Cardiac septum (tissue), 1 donor: ENCODE results near the gene ADGRG1. TPM values are rescaled to one million over a fixed set of nuclear protein-coding genes. Genes with fewer than 3 reads are reported as not detected.

Source experiments
- DNase-seq: peaks from one replicate; pipeline ENCODE4 v3.0.0-alpha.2; 2020; ENCODE audit warnings: low spot score
- intact Hi-C: fragments of 100-400 bp; cut with DNase I; formaldehyde crosslinking; loops from one replicate; pipeline ENCODE4 v1.14.0; 2022
- total RNA-seq: library from RNA; stranded (reverse); fragmentation: NEBNext Ultra II Directional; extraction: Animal tissue kit (Norgen Biotek cat#: 25700); gene quantifications from one replicate; pipeline ENCODE4 v1.2.1, GENCODE V29; 2021
- donor health status: DM: no; HTN: no; CAD: no.

ADGRG1 gene
- total RNA-seq, 1 donor from 2014 or later: 15.9 TPM

GRCh38 chr16:57675741-57676551 is 47.5 kb downstream of the ADGRG1 start:
- intact Hi-C loops: no loop called here

GRCh38 chr16:57676553-57677085 is 48.2 kb downstream of the ADGRG1 start:
- intact Hi-C loops: no loop called here
- DNase-seq: no peak

More at GRCh38 chr16:57675741-57676551, 47.5 kb downstream of the ADGRG1 start:
- no peak for DNase-seq

- DNase-seq: no peak
- intact Hi-C loops: no loop called here
These were observed 49.4 kb downstream of the ADGRG1 start for GRCh38 chr16:57677622-57678369.

GRCh38 chr16:57679016-57679415 is 50.6 kb downstream of the ADGRG1 start:
- intact Hi-C loops: no loop called here
- no peak for DNase-seq

GRCh38 chr16:57679767-57680482 is 51.5 kb downstream of the ADGRG1 start:
- intact Hi-C loops: no loop called here
- DNase-seq: no peak

GRCh38 chr16:57680842-57681375 is 52.5 kb downstream of the ADGRG1 start:
- no peak for DNase-seq
- intact Hi-C loops: no loop called here

- intact Hi-C loops: no loop called here
- no peak for DNase-seq
These were observed 53.7 kb downstream of the ADGRG1 start for GRCh38 chr16:57681950-57682728.

- no peak for DNase-seq
- intact Hi-C loops: no loop called here
These were observed 54.6 kb downstream of the ADGRG1 start for GRCh38 chr16:57682809-57683635.

- intact Hi-C loops: no loop called here
- no peak for DNase-seq
These were observed 55.5 kb downstream of the ADGRG1 start for GRCh38 chr16:57683636-57684545.

GRCh38 chr16:57684626-57685358 is 56.4 kb downstream of the ADGRG1 start:
- intact Hi-C loops: no loop called here

GRCh38 chr16:57685633-57686032 is 57.2 kb downstream of the ADGRG1 start:
- intact Hi-C loops: no loop called here
- DNase-seq: no peak

More at GRCh38 chr16:57684626-57685358, 56.4 kb downstream of the ADGRG1 start:
- no peak for DNase-seq

GRCh38 chr16:57686577-57686976 is 58.1 kb downstream of the ADGRG1 start:
- DNase-seq: no peak
- intact Hi-C loops: no loop called here

- intact Hi-C loops: no loop called here
- DNase-seq: no peak
These were observed 59.0 kb downstream of the ADGRG1 start for GRCh38 chr16:57687363-57687929.

- intact Hi-C loops: no loop called here
- peak; percentile 47 for DNase-seq
These were observed 60.1 kb downstream of the ADGRG1 start for GRCh38 chr16:57688487-57688986.

GRCh38 chr16:57688987-57689761 is 60.7 kb downstream of the ADGRG1 start:
- intact Hi-C loops: no loop called here
- DNase-seq: peak; percentile 67
